DOHH2 (cell line): ENCODE data around the gene ASIC3.
"Not testable (repeated sequence)": the region's sequence is repeated elsewhere in the genome, so short reads cannot be mapped to it uniquely, and the experiment has no call there.

Experiments
- H3F3A ChIP-seq: fragments of 200-600 bp; sonication (generic), shearing (Covaris generic); 2 replicates; pipeline ENCODE4 v1.6.0; 2016; ENCODE audit warnings: antibody characterized with exemption, mild to moderate bottlenecking; ENCODE audit not compliant: control insufficient read depth, insufficient read depth
- H3K27ac ChIP-seq: fragments of 200-600 bp; sonication (generic); 2 replicates; pipeline ENCODE4 v1.5.1; 2014; ENCODE audit warnings: low read depth, mild to moderate bottlenecking, low read length, moderate library complexity
- H3K27me3 ChIP-seq: fragments of 200-600 bp; sonication (generic); 2 replicates; pipeline ENCODE4 v1.6.1; 2014; ENCODE audit warnings: mild to moderate bottlenecking, low read length, mixed read lengths; ENCODE audit not compliant: control insufficient read depth
- H3K36me3 ChIP-seq: fragments of 200-600 bp; sonication (generic); 2 replicates; pipeline ENCODE4 v1.6.1; 2014; ENCODE audit warnings: mild to moderate bottlenecking, low read length, moderate library complexity, mixed read lengths; ENCODE audit not compliant: control insufficient read depth
- H3K4me1 ChIP-seq: fragments of 200-600 bp; sonication (generic); 2 replicates; pipeline ENCODE4 v1.6.1; 2014; ENCODE audit warnings: mild to moderate bottlenecking, low read length, mixed read lengths; ENCODE audit not compliant: control insufficient read depth
- H3K4me2 ChIP-seq: fragments of 200-600 bp; sonication (generic); 2 replicates; pipeline ENCODE4 v1.6.0; 2014; ENCODE audit warnings: mild to moderate bottlenecking, low read length, moderate library complexity
- H3K4me3 ChIP-seq: fragments of 200-600 bp; sonication (generic); 2 replicates; pipeline ENCODE4 v1.5.1; 2014; ENCODE audit warnings: mild to moderate bottlenecking, low read length, mixed read lengths
- H3K79me2 ChIP-seq: fragments of 200-600 bp; sonication (generic); 2 replicates; pipeline ENCODE4 v1.6.1; 2014; ENCODE audit warnings: mild to moderate bottlenecking, low read length, mixed read lengths; ENCODE audit not compliant: control insufficient read depth
- H3K9me2 ChIP-seq: fragments of 200-600 bp; sonication (generic); replicated peaks from 2 replicates; pipeline ENCODE4 v1.6.1; 2014; ENCODE audit warnings: mild to moderate bottlenecking, low read length, mixed read lengths; ENCODE audit not compliant: control insufficient read depth
- H3K9me3 ChIP-seq: fragments of 200-600 bp; sonication (generic); 2 replicates; pipeline ENCODE4 v1.6.1; 2014; ENCODE audit warnings: antibody characterized with exemption, low read length, mixed read lengths; ENCODE audit not compliant: control insufficient read depth, insufficient read depth
- H4K20me1 ChIP-seq: fragments of 200-600 bp; sonication (generic); 2 replicates; pipeline ENCODE4 v1.6.0; 2014; ENCODE audit warnings: low read depth, mild to moderate bottlenecking, antibody characterized with exemption, low read length, moderate library complexity; ENCODE audit not compliant: control insufficient read depth, insufficient read depth
- EZH2phosphoT487 ChIP-seq: fragments of 200-600 bp; sonication (generic); IDR thresholded peaks from 2 replicates; pipeline ENCODE4 v1.6.1; 2017; ENCODE audit warnings: borderline replicate concordance, mild to moderate bottlenecking, antibody characterized with exemption, low read length, moderate library complexity, mixed read lengths
- TF ChIP-seq, protein P1 (sequence below): fragments of 200-600 bp; sonication (generic); IDR thresholded peaks from one replicate; pipeline ENCODE4 v1.5.1; 2014; ENCODE audit warnings: antibody characterized with exemption, mild to moderate bottlenecking, low read depth, low read length; ENCODE audit not compliant: poor library complexity, severe bottlenecking

The ASIC3 gene

GRCh38 chr7:151040616-151041375 is 7.5 kb upstream of the ASIC3 start:
- Histone ChIP-seq H3K27ac (no peak overlapping the region), H3K27me3 (no peaks in the 10 kb centered on the region), H3K4me1 (no peaks in the 10 kb centered on the region), H3F3A (no peaks in the 10 kb centered on the region), H4K20me1 (peaks cover 4% of the 10 kb centered on the region; the same call in 1 of the 2 replicates), H3K79me2 (no peaks in the 10 kb centered on the region), H3K4me3 (no peak overlapping the region), H3K4me2 (no peak overlapping the region), H3K36me3 (peaks cover 10% of the 10 kb centered on the region), H3K9me3 (no peaks in the 10 kb centered on the region), H3K9me2 (no peaks in the 10 kb centered on the region)
- no peak for TF ChIP-seq EZH2phosphoT487
- TF ChIP-seq, protein P1, sequence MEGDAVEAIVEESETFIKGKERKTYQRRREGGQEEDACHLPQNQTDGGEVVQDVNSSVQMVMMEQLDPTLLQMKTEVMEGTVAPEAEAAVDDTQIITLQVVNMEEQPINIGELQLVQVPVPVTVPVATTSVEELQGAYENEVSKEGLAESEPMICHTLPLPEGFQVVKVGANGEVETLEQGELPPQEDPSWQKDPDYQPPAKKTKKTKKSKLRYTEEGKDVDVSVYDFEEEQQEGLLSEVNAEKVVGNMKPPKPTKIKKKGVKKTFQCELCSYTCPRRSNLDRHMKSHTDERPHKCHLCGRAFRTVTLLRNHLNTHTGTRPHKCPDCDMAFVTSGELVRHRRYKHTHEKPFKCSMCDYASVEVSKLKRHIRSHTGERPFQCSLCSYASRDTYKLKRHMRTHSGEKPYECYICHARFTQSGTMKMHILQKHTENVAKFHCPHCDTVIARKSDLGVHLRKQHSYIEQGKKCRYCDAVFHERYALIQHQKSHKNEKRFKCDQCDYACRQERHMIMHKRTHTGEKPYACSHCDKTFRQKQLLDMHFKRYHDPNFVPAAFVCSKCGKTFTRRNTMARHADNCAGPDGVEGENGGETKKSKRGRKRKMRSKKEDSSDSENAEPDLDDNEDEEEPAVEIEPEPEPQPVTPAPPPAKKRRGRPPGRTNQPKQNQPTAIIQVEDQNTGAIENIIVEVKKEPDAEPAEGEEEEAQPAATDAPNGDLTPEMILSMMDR: no peak

- not testable (repeated sequence) for H3K27me3 ChIP-seq, H3K9me2 ChIP-seq, H3K9me3 ChIP-seq, H3F3A ChIP-seq, H3K4me1 ChIP-seq, H3K4me3 ChIP-seq, H3K4me2 ChIP-seq, H3K27ac ChIP-seq, H3K36me3 ChIP-seq, H4K20me1 ChIP-seq, H3K79me2 ChIP-seq
These were observed 4.9 kb upstream of the ASIC3 start for GRCh38 chr7:151043449-151043848.

- TF ChIP-seq, protein P1: no peak
- TF ChIP-seq EZH2phosphoT487: no peak
- no peaks in the 10 kb centered on the region for H3F3A ChIP-seq
- H3K9me2 ChIP-seq: no peaks in the 10 kb centered on the region
- no peak overlapping the region for H3K4me3 ChIP-seq
- H3K4me1 ChIP-seq: no peaks in the 10 kb centered on the region
- no peaks in the 10 kb centered on the region; the same call in 1 of the 2 replicates for H4K20me1 ChIP-seq
- H3K4me2 ChIP-seq: no peak overlapping the region
- H3K79me2 ChIP-seq: no peaks in the 10 kb centered on the region
- H3K27me3 ChIP-seq: no peaks in the 10 kb centered on the region
- H3K27ac ChIP-seq: no peak overlapping the region
- H3K9me3 ChIP-seq: no peaks in the 10 kb centered on the region
- no peaks in the 10 kb centered on the region for H3K36me3 ChIP-seq
These were observed 4.4 kb upstream of the ASIC3 start for GRCh38 chr7:151043959-151044358.

DNA sequence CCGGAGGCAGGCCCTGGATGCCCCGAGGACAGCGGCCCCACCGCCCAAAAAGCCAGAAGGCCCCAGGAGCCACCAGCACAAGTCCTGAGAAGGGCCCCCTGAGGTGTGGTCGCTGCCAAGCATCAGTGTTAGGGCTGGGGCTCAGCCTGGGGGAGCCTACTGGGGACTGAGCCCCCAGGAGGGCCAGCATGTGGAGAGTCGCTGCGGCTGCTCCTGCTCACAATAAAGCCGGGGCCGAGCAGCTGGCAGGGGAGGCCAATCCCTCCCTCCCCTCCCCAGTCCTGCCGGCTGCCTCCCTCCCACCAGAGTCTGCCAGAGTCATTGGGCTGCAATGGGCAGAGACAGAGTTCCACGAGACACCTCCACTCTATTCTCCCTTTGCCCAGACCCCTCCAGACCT is 3.1 kb upstream of the ASIC3 start:
- no peaks in the 10 kb centered on the region for H4K20me1 ChIP-seq
- no peaks in the 10 kb centered on the region for H3K9me2 ChIP-seq
- no peaks in the 10 kb centered on the region for H3F3A ChIP-seq
- TF ChIP-seq, protein P1: no peak
- TF ChIP-seq EZH2phosphoT487: no peak
- H3K79me2 ChIP-seq: no peaks in the 10 kb centered on the region
- H3K27me3 ChIP-seq: 0 out of 2 replicates have a peak, but pooled peaks cover 4% of the 10 kb centered on the region
- H3K4me2 ChIP-seq: no peak overlapping the region
- H3K9me3 ChIP-seq: no peaks in the 10 kb centered on the region
- no peaks in the 10 kb centered on the region for H3K4me1 ChIP-seq
- no peak overlapping the region for H3K27ac ChIP-seq
- no peak overlapping the region for H3K4me3 ChIP-seq
- H3K36me3 ChIP-seq: no peaks in the 10 kb centered on the region
